Stimulated activated CD8-positive, alpha-beta memory T cell treated with anti-CD3 and anti-CD28 coated beads, Interleukin-12 subunit alpha, Interleukin-12 subunit beta, amount 100 ng/mL, for 4 hours (primary cell): Measurements from ENCODE around the gene ADISSP.

Experiments
- DNase-seq: peaks from one replicate; pipeline ENCODE4 v3.0.0-alpha.2; 2020; ENCODE audit warnings: low read depth

ADISSP gene

DNA sequence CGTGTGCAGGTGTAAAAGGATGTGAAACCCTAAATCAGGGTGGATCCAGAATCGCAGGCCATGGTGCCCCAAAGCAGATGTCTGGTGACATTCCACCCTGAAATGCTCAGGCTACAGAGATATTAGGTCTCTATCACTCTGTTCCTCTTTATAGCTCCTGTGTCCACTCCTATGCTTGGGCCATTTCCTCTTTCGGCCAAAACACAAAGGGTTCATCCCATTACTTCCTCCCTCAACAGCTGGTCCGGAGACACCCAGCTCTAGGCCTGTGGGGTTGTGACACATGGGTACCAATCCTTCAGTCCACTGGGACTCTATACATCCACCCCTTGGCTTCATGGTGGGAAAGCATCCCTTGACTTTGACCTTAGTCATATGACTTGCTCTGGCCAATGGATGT lies 53.5 kb downstream of the ADISSP start:
- no peak for DNase-seq

DNA sequence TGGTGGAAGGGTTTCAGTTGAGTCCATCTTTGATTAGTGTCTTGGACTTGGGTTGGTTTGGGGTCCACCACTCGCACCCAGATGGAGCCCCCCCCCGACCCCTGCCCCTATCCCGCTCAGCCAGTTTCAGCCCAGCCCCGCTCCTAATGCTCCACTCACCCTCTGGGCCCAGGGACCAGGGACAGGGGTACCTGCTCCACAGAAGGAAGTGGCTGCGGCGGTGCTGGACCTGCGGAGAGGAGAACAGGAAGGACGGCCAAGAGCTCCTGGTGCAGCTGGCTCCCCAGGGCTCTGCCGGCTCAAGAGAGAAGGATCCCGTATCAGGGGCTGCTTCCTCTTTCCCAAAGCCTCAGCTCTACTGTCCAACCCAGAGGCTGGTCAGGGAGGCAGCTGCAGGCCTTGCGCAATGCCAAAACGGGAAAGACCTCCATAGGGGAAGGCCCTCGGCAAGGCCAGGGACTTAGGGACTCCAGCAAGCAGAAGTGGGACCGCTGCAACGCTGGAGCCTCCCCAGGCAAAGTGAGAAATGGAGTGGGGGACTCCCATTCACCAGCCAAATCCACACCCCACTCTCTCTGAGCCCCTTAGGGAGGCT lies 55.2 kb downstream of the ADISSP start, which contains the start of gene SIGLEC1:
TSS of gene SIGLEC1 (minus strand) at position 322 of the 595 bp plus-strand sequence. CDS start 5,472 bp downstream, outside the sequence.
- DNase-seq, result no peak

DNA sequence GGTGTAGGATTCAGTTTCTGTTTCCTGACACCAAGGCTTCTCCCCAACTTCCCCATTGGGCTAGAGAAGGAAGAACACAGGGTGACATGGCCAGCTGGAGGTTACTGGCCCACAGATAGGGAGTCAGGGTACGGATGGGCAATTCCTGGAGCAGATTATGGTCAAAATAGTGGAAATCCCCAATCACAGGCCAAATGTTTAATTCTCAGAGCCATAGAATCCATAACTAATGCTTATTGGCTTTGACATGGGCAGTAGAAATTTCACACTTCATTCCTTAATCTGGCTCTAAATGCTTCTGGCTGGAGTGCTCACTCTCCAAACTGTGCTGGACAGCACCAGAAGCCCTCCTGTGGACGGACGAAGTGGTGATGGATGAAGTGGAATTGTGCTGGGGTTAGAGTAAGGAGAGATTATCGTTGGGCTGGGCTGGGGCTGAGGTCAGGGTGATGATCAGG lies 56.0 kb downstream of the ADISSP start:
- DNase-seq, result no peak

DNA sequence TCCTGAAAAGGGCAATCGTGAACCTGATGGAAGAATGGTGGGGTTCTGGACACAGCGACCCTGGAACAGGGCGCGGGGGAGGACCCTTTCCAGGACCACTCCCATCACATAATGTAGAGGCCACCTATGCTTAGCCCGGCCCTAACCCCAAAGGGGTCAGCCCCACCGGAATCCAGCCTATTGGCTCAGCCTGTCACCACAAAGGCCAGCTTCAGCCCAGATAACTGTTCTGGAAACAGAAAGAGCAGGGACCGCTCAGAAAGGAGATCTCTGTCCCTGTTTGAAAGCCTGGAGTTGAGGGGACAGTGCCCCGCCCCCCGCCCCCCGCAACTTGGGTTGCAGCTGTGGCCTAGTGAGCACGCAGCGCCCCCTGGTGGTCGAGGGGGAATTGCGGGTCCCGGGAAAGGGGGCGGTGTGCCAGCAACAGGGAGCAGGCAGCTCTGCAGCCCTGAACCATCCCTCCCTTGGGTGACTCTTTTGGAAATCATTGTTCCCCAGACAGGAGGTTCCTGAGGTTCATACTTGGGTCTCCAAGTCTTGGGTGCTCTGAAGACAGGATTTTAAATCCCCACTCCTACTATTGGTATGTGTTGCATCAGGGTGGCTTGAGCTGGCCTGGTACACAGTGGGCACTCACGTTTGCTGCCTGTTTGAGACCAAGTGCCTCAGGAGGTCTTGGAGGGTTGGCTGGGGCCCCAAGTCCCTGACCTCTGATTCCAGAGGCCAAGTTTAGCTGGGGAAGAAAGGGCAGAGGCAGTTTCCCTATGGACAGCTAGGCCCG lies 56.7 kb downstream of the ADISSP start:
- DNase-seq, result peak; percentile 41

DNA sequence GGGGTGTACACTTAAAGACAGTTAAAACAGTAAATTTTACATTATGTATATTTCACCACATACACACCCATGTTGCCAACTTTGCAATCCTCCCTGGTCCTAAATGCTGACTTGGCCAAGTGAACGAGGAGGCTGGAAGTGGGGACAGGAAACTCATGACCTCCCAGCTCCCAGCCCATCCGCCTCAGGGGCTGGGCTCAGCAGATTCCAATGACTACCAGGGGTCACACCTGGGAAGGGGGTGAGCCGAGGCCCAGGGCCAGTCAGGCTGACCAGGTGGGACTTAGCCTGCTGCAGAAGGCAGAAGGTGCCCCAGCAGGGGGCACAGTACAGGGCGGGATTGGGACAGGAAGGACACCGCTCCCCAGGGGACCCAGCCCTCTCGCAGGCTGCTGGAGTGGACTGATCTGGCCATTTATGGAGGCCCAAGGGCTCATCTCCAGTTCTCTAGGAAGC lies 57.5 kb downstream of the ADISSP start:
- no peak for DNase-seq

DNA sequence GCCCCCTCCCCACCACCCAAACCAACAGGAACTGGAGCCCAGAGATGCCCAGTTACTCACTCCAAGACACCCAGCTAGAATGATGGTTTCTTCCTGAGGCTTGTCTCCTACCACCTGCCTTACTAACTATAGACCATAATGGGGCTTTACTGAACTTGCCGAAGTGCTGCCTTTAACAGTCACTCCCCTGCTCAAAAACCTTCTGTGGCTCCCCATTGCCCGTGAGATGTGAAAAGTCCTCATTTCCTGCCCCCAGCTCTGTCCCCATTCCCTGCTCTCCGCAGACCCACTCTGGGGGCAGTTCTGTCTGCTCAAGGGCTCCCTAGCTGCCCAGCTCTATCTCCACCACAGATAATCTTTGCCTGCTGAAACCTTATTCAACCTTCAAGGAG lies 60.0 kb downstream of the ADISSP start:
- DNase-seq, result no peak

DNA sequence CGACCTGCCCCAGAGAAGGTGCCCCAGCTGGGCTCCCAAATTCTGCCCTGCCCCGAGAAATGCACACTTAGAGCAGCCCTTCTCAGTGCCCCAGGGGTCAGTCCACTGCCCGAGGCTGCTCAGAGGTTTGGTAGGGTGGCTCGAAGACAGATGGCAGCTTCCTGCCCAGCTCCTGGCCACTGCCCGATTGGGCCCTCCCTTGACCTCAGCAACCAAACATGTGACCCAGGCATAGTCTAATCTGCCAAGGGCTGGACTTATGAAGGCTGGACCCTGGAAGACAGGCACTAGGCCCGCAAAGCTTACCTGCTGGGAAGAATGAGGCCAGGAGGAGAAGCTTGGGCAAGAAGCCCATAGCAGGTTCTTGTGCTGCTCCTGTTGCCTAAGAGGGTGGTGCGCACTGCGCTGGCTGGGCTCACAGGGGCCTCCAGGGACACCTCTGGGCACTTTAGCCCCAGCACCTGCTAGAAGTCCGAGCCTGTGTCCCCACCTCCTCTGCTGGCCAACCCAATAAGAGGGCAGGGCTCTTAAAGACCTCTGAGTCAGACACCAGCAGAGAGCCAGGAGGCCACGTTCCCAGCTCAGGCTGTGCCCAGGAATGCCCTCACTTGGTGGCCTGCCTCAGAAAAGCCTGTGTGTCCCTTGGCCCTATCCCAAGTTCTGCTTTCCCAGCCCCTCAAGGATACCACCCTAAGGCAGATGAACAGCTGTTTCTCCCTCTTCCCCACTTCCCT lies 60.6 kb downstream of the ADISSP start:
- DNase-seq, result no peak

DNA sequence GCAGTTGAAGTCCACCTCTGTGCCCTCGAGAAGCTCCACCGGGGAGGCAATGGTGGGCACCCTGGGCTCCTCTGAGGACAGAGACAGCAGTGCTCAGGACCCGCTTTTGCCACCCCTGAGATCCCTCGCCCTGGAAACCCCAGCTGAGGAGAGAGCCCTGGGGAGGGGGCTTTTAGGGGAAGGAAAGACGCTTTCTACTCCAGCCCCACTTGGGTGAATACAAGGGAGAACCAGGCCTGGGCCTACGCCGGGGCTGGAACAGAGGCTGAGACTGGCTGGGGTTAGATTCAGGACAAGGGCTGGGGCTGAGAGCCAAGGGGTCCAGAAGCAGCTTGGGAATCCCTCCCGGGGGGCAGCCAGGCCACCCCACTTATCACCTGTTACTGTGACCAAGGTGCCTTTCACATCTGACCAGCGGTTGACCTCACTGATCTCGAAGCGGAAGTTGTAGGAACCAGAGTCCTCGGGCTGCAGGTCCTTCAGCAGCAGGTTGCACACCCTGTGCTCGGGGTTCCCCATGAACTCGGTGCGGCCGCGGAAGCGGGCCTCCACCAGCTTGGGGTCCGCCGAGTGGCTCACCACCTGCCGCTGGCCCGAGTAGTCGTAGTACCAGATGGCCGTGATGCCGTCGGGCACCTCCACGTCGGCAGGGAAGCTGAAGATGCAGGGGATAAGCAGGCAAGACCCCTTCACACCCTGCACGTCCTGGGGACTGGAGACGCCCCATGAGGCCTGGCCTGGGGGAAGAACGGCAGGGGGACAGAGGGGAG lies 61.4 kb downstream of the ADISSP start:
- DNase-seq, result no peak

DNA sequence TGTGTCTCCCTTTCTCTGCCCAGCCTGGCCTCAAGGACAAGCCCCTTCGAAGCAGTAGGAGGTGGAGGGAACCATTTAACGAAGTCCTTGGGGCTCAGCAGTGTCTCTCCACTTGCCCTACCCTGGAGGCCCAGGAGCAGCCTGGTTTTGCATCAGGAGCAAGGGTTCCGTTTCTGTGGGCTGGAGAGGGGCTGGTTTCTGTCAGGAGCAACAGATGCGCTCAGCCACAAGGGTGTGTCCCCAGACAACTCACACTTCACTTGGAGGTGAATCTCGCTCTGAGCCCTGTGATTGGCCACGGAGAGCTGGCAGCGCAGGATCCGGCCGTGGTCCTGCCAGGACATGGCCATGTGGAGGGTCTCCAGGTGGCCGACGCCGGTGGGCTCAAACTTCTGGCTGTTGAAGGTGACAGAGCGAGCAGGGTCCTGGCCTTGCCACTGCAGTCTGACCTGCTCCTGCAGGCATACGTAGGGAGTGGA lies 62.0 kb downstream of the ADISSP start:
- no peak for DNase-seq

DNA sequence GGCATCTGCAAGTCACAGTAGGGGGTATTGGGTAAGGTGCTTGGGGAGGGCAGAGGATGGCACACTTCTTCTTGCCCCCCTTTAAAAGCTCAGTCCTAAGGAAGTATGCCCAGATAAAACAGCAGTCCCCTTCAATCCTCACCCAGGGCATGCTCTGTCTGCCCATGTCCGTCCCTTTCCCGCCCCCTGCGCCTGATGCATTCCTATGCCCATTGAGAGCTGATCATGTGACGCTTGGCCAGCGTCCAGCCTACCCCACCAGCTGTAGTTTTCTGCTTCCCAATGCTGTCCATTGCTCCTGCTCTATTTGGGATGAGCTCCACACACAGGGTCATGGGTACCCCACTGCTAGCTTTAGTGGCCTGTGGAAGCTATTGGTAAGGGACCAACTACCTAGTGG lies 63.5 kb downstream of the ADISSP start:
- DNase-seq, result no peak
